HEK293 (cell line): ENCODE data around the gene RBFOX2.
A peak's percentile ranks its signal among the peaks of the same experiment; 100 is the strongest.

ENCODE experiments used
- BCL11A ChIP-seq: fragments of 450-650 bp; formaldehyde crosslinking; IDR thresholded peaks from 2 replicates; pipeline ENCODE4 v1.5.1; 2016; ENCODE audit warnings: low read depth, missing biosample characterization, missing genetic modification characterization
- KLF10 ChIP-seq: fragments of 450-650 bp; IDR thresholded peaks from 2 replicates; pipeline ENCODE4 v1.5.1; 2018; ENCODE audit warnings: missing biosample characterization, mild to moderate bottlenecking, missing genetic modification characterization
- TCF7L2 ChIP-seq: IDR thresholded peaks from 2 replicates; pipeline ENCODE4 v1.6.1; 2011; ENCODE audit warnings: low read depth, mild to moderate bottlenecking, inconsistent platforms, low read length, moderate library complexity, borderline replicate concordance
- WT1 ChIP-seq: fragments of 450-650 bp; formaldehyde crosslinking; IDR thresholded peaks from 2 replicates; pipeline ENCODE4 v1.5.1; 2016; ENCODE audit warnings: missing biosample characterization, missing genetic modification characterization
- ZFP3 ChIP-seq: fragments of 450-650 bp; formaldehyde crosslinking; IDR thresholded peaks from 2 replicates; pipeline ENCODE4 v1.5.1; 2016; ENCODE audit warnings: low read depth, missing biosample characterization, missing genetic modification characterization
- ZNF132 ChIP-seq: fragments of 450-650 bp; formaldehyde crosslinking; IDR thresholded peaks from 2 replicates; pipeline ENCODE4 v1.5.1; 2017; ENCODE audit warnings: missing biosample characterization, missing genetic modification characterization, borderline replicate concordance
- ZNF24 ChIP-seq: fragments of 450-650 bp; formaldehyde crosslinking; IDR thresholded peaks from 2 replicates; pipeline ENCODE4 v1.5.1; 2016; ENCODE audit warnings: missing biosample characterization, missing genetic modification characterization
- ZNF324 ChIP-seq: fragments of 450-650 bp; formaldehyde crosslinking; IDR thresholded peaks from 2 replicates; pipeline ENCODE4 v1.5.1; 2016; ENCODE audit warnings: missing biosample characterization, missing genetic modification characterization
- ZNF423 ChIP-seq: fragments of 450-650 bp; formaldehyde crosslinking; IDR thresholded peaks from 2 replicates; pipeline ENCODE4 v1.5.1; 2016; ENCODE audit warnings: missing biosample characterization, missing genetic modification characterization
- ZNF529 ChIP-seq: fragments of 450-650 bp; formaldehyde crosslinking; IDR thresholded peaks from 2 replicates; pipeline ENCODE4 v1.5.1; 2017; ENCODE audit warnings: missing genetic modification characterization, missing biosample characterization; ENCODE audit not compliant: insufficient replicate concordance
- ZNF561 ChIP-seq: fragments of 450-650 bp; IDR thresholded peaks from 2 replicates; pipeline ENCODE4 v1.5.1; 2018; ENCODE audit warnings: missing biosample characterization, missing genetic modification characterization, borderline replicate concordance
- ZNF585B ChIP-seq: fragments of 450-650 bp; formaldehyde crosslinking; IDR thresholded peaks from 2 replicates; pipeline ENCODE4 v1.5.1; 2016; ENCODE audit warnings: missing biosample characterization, missing genetic modification characterization
- ZNF596 ChIP-seq: fragments of 450-650 bp; IDR thresholded peaks from 2 replicates; pipeline ENCODE4 v1.5.0; 2018; ENCODE audit warnings: missing biosample characterization, mild to moderate bottlenecking, missing genetic modification characterization, moderate library complexity
- ZNF785 ChIP-seq: fragments of 450-650 bp; formaldehyde crosslinking; IDR thresholded peaks from 2 replicates; pipeline ENCODE4 v1.5.1; 2016; ENCODE audit warnings: missing biosample characterization, missing genetic modification characterization
- ZSCAN30 ChIP-seq: fragments of 450-650 bp; IDR thresholded peaks from 2 replicates; pipeline ENCODE4 v1.5.1; 2018; ENCODE audit warnings: missing biosample characterization, mild to moderate bottlenecking, missing genetic modification characterization, moderate library complexity
- TF ChIP-seq, protein P1 (sequence below): fragments of 450-650 bp; formaldehyde crosslinking; IDR thresholded peaks from 2 replicates; pipeline ENCODE4 v1.5.1; 2016; ENCODE audit warnings: missing biosample characterization, missing genetic modification characterization
- TF ChIP-seq, protein P2 (sequence below): fragments of 450-650 bp; formaldehyde crosslinking; IDR thresholded peaks from 2 replicates; pipeline ENCODE4 v1.5.1; 2016; ENCODE audit warnings: missing biosample characterization, missing genetic modification characterization
- TF ChIP-seq, protein P3 (sequence below): fragments of 450-650 bp; formaldehyde crosslinking; IDR thresholded peaks from 2 replicates; pipeline ENCODE4 v1.5.1; 2016; ENCODE audit warnings: missing biosample characterization, missing genetic modification characterization
- TF ChIP-seq, protein P4 (sequence below): fragments of 450-650 bp; formaldehyde crosslinking; IDR thresholded peaks from 2 replicates; pipeline ENCODE4 v1.5.1; 2016; ENCODE audit warnings: missing biosample characterization, missing genetic modification characterization
- TF ChIP-seq, protein P5 (sequence below): fragments of 450-650 bp; formaldehyde crosslinking; IDR thresholded peaks from 2 replicates; pipeline ENCODE4 v1.5.1; 2017; ENCODE audit warnings: missing biosample characterization, mild to moderate bottlenecking, missing genetic modification characterization, moderate library complexity
- TF ChIP-seq, protein P6 (sequence below): fragments of 450-650 bp; formaldehyde crosslinking; IDR thresholded peaks from 2 replicates; pipeline ENCODE4 v1.5.1; 2017; ENCODE audit warnings: missing biosample characterization, missing genetic modification characterization
- TF ChIP-seq, protein P7 (sequence below): fragments of 450-650 bp; formaldehyde crosslinking; IDR thresholded peaks from 2 replicates; pipeline ENCODE4 v1.5.1; 2016; ENCODE audit warnings: missing biosample characterization, missing genetic modification characterization
- TF ChIP-seq, protein P8 (sequence below): fragments of 450-650 bp; formaldehyde crosslinking; conservative IDR thresholded peaks from 2 replicates; pipeline ENCODE4 v1.5.1; 2016; ENCODE audit warnings: low read depth, missing biosample characterization, missing genetic modification characterization

The RBFOX2 gene

DNA sequence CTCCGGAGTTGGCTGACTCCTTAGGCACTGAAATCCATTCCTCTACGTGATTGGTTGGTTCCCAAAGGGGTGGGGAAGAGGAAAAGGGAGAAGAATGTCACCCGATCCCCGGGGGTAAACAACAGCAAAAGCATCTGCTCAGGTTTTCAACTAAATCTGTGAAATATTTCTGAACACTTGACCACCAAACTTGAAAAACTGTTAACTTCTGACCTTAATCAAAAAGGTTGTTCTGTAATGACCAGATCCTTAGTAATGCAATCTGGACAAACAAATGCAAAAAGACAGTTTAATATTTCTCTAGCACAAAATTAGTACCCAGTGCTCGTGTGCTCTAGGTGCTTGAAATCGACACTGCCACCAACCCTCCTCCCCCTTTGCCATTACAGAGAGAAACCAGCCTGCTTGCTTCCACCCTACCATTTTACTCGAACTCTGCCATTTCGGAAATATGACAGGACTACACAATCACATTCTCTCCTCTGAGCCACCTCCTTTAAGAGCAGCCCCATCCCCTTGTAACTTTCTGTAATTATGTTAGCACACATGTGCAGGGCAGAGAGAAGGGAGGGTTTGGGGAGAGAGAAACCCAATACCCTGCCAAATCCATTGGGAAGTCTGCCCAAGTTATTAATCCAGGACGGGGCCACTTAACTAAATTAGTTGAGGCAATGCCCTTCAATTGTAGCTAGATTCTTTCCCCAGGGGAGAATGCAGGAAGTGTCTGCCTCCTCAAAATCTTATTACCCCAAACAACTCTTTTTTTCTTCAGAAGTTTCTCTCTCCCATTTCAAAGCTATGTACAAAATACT, 113.8 kb downstream of the RBFOX2 start (continued):
- TF ChIP-seq, protein P1, sequence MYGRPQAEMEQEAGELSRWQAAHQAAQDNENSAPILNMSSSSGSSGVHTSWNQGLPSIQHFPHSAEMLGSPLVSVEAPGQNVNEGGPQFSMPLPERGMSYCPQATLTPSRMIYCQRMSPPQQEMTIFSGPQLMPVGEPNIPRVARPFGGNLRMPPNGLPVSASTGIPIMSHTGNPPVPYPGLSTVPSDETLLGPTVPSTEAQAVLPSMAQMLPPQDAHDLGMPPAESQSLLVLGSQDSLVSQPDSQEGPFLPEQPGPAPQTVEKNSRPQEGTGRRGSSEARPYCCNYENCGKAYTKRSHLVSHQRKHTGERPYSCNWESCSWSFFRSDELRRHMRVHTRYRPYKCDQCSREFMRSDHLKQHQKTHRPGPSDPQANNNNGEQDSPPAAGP (tag by site-specific recombination) = peak; percentile 93
- TF ChIP-seq KLF10 = peak; percentile 64
- TF ChIP-seq BCL11A (tag by site-specific recombination) = peak; percentile 37
- TF ChIP-seq, protein P2, sequence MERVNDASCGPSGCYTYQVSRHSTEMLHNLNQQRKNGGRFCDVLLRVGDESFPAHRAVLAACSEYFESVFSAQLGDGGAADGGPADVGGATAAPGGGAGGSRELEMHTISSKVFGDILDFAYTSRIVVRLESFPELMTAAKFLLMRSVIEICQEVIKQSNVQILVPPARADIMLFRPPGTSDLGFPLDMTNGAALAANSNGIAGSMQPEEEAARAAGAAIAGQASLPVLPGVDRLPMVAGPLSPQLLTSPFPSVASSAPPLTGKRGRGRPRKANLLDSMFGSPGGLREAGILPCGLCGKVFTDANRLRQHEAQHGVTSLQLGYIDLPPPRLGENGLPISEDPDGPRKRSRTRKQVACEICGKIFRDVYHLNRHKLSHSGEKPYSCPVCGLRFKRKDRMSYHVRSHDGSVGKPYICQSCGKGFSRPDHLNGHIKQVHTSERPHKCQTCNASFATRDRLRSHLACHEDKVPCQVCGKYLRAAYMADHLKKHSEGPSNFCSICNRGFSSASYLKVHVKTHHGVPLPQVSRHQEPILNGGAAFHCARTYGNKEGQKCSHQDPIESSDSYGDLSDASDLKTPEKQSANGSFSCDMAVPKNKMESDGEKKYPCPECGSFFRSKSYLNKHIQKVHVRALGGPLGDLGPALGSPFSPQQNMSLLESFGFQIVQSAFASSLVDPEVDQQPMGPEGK (tag by site-specific recombination) = peak; percentile 76
- no peak for TF ChIP-seq ZNF132
- TF ChIP-seq, protein P3, sequence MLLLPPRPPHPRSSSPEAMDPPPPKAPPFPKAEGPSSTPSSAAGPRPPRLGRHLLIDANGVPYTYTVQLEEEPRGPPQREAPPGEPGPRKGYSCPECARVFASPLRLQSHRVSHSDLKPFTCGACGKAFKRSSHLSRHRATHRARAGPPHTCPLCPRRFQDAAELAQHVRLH (tag by site-specific recombination) = peak; percentile 57
- TF ChIP-seq ZSCAN30 (tag by site-specific recombination) = peak; percentile 33; the same call in 1 of the 2 replicates
- no peak; the same call in 1 of the 2 replicates for TF ChIP-seq ZNF785
- no peak; the same call in 1 of the 2 replicates for TF ChIP-seq ZNF585B (tag by site-specific recombination)
- TF ChIP-seq, protein P4, sequence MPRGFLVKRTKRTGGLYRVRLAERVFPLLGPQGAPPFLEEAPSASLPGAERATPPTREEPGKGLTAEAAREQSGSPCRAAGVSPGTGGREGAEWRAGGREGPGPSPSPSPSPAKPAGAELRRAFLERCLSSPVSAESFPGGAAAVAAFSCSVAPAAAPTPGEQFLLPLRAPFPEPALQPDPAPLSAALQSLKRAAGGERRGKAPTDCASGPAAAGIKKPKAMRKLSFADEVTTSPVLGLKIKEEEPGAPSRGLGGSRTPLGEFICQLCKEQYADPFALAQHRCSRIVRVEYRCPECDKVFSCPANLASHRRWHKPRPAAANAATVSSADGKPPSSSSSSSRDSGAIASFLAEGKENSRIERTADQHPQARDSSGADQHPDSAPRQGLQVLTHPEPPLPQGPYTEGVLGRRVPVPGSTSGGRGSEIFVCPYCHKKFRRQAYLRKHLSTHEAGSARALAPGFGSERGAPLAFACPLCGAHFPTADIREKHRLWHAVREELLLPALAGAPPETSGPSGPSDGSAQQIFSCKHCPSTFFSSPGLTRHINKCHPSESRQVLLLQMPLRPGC (tag by site-specific recombination) = peak; percentile 83; the same call in 1 of the 2 replicates
- TF ChIP-seq ZNF561 = peak; percentile 75; the same call in 1 of the 2 replicates
- TF ChIP-seq ZNF423 (tag by site-specific recombination) = no peak
- TF ChIP-seq, protein P5, sequence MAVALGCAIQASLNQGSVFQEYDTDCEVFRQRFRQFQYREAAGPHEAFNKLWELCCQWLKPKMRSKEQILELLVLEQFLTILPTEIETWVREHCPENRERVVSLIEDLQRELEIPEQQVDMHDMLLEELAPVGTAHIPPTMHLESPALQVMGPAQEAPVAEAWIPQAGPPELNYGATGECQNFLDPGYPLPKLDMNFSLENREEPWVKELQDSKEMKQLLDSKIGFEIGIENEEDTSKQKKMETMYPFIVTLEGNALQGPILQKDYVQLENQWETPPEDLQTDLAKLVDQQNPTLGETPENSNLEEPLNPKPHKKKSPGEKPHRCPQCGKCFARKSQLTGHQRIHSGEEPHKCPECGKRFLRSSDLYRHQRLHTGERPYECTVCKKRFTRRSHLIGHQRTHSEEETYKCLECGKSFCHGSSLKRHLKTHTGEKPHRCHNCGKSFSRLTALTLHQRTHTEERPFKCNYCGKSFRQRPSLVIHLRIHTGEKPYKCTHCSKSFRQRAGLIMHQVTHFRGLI = no peak
- no peak for TF ChIP-seq ZFP3 (tag by site-specific recombination)
- no peak for TF ChIP-seq TCF7L2
- TF ChIP-seq, protein P6, sequence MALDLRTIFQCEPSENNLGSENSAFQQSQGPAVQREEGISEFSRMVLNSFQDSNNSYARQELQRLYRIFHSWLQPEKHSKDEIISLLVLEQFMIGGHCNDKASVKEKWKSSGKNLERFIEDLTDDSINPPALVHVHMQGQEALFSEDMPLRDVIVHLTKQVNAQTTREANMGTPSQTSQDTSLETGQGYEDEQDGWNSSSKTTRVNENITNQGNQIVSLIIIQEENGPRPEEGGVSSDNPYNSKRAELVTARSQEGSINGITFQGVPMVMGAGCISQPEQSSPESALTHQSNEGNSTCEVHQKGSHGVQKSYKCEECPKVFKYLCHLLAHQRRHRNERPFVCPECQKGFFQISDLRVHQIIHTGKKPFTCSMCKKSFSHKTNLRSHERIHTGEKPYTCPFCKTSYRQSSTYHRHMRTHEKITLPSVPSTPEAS (tag by site-specific recombination) = no peak
- TF ChIP-seq ZNF24 = no peak
- 0 out of 2 replicates have a peak, but pooled peaks have one; percentile 24 for TF ChIP-seq ZNF324 (tag by site-specific recombination)
- TF ChIP-seq, protein P7, sequence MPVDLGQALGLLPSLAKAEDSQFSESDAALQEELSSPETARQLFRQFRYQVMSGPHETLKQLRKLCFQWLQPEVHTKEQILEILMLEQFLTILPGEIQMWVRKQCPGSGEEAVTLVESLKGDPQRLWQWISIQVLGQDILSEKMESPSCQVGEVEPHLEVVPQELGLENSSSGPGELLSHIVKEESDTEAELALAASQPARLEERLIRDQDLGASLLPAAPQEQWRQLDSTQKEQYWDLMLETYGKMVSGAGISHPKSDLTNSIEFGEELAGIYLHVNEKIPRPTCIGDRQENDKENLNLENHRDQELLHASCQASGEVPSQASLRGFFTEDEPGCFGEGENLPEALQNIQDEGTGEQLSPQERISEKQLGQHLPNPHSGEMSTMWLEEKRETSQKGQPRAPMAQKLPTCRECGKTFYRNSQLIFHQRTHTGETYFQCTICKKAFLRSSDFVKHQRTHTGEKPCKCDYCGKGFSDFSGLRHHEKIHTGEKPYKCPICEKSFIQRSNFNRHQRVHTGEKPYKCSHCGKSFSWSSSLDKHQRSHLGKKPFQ (tag by site-specific recombination) = peak; percentile 73
- peak; percentile 100 for TF ChIP-seq WT1 (tag by site-specific recombination)
- no peak for TF ChIP-seq ZNF529
- TF ChIP-seq, protein P8, sequence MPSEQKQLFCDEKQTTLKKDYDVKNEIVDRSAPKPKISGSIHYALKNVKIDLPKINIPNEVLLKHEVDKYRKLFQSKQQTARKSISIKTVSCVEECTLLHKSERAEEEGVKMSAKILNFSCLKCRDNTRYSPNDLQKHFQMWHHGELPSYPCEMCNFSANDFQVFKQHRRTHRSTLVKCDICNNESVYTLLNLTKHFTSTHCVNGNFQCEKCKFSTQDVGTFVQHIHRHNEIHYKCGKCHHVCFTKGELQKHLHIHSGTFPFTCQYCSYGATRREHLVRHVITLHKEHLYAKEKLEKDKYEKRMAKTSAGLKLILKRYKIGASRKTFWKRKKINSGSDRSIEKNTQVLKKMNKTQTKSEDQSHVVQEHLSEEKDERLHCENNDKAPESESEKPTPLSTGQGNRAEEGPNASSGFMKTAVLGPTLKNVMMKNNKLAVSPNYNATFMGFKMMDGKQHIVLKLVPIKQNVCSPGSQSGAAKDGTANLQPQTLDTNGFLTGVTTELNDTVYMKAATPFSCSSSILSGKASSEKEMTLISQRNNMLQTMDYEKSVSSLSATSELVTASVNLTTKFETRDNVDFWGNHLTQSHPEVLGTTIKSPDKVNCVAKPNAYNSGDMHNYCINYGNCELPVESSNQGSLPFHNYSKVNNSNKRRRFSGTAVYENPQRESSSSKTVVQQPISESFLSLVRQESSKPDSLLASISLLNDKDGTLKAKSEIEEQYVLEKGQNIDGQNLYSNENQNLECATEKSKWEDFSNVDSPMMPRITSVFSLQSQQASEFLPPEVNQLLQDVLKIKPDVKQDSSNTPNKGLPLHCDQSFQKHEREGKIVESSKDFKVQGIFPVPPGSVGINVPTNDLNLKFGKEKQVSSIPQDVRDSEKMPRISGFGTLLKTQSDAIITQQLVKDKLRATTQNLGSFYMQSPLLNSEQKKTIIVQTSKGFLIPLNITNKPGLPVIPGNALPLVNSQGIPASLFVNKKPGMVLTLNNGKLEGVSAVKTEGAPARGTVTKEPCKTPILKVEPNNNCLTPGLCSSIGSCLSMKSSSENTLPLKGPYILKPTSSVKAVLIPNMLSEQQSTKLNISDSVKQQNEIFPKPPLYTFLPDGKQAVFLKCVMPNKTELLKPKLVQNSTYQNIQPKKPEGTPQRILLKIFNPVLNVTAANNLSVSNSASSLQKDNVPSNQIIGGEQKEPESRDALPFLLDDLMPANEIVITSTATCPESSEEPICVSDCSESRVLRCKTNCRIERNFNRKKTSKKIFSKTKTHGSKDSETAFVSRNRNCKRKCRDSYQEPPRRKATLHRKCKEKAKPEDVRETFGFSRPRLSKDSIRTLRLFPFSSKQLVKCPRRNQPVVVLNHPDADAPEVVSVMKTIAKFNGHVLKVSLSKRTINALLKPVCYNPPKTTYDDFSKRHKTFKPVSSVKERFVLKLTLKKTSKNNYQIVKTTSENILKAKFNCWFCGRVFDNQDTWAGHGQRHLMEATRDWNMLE = no peak
- peak; percentile 73 for TF ChIP-seq ZNF596 (tag by site-specific recombination)
